Epidermal melanocyte (primary cell): ENCODE results near the gene POLN.
"Not testable (repeated sequence)": the region's sequence is repeated elsewhere in the genome, so short reads cannot be mapped to it uniquely, and the experiment has no call there.

Experiments
- DNase-seq: peaks from one replicate; pipeline ENCODE4 v3.0.0; 2011; ENCODE audit warnings: low spot score; ENCODE audit not compliant: insufficient read length

The POLN gene

GRCh38 chr4:2251795-2252529 is 10.0 kb upstream of the POLN start:
- no peak for DNase-seq

DNA sequence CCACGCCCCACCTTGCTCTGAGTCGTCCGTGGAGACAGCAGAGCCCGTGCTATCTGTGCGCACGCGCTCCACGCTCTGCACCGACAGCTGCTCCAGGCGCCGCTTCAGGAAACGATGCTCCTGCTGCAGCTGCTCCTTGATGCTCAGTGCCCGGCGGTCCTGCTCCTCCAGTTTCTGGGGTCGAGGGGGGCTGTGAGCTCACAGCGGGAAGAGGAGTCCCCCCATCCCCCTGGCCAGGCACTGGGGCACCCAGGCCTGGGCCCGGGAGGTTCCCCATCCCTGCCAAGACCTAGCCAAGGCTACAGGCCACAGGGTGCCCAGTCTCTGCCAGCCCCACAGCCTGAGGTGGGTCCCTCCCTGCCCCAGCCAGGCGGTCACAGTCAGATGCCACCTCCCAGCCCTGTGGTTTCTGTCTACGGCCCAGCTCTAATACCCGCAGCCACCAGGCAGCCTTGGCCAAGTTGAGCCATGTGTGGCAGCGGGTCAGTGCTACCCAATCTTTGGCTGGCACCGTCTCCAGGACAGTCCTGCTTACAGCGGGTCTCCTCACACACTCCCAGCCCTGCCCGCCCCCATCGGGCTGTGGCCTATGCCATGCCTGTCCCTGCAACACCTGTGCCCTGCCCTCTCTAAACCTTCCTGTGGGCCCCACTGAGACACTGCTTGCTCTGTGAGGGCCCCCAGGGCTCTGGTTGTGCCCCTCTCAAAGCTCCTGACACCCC is 9.3 kb upstream of the POLN start:
- DNase-seq = no peak

- no peak for DNase-seq
These were observed 8.6 kb upstream of the POLN start for GRCh38 chr4:2250357-2251072.

DNA sequence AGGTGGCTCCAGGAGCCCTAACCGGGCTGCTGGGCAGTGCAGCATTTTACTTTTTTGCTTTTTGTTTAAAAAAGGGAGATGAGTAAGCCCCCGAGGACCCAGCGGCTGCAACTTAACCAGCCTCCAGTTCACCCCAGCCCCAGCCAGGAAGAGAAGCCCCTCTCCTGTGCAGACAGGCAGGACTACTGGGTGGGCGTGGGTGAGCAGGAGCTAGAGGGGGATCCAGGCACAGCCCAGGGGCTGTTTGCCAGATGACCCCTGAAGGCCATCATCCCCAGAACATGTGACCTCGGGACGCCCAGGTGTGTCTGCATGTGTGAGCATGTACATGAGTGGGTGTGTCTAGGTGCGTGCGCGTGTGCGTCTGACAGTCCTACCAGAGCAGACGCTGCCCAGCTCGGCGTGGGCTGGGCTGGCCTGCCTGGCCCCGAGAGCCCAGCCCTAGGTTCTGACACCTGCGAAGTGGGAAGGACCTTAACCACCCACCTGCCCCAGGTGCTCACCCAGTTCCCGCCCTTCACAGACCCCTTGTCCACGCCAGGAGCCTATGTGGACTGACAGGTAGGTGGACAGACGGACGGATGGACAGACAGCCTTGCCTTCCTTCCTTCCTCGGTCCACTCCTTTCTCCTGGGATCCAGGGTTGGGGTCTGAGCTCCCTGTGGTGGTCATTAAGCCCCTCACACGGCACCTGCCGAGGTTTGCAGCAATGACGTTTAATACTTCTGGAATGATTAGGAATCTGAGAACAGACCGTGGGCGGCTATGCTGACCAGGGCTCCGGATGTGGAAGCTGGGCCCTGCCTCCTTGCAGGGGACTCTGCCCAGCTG is 7.8 kb upstream of the POLN start:
- DNase-seq = no peak

- no peak for DNase-seq
These were observed 6.9 kb upstream of the POLN start for GRCh38 chr4:2248821-2249261.

- no peak for DNase-seq
These were observed 6.3 kb upstream of the POLN start for GRCh38 chr4:2248044-2248780.

- no peak for DNase-seq
These were observed 5.5 kb upstream of the POLN start for GRCh38 chr4:2247128-2248043.

GRCh38 chr4:2246384-2247127 is 4.6 kb upstream of the POLN start:
- DNase-seq = no peak

DNA sequence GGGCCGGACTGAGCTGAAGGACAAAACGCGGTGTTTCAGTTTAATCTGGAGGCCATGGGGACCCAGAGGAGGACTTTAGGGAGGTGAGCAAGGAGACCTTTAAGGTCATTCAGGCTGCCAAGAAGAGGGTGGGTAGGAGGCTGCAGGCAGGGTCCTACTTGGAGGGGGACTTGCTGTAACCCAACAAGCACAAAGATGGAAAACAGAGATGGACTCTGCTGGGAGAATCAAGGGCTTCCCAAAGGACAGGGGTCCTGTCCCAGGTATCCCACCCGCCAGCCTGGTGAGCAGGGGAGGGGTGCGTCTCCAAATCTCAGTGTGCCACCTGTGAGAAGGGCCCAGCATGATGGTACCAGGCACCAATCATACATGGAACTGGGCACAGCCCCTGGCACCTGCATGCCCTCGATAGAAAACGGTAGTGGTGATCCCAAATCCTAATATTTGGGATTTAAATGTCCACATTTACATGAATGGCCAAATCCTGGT is 3.9 kb upstream of the POLN start:
- DNase-seq = no peak

DNA sequence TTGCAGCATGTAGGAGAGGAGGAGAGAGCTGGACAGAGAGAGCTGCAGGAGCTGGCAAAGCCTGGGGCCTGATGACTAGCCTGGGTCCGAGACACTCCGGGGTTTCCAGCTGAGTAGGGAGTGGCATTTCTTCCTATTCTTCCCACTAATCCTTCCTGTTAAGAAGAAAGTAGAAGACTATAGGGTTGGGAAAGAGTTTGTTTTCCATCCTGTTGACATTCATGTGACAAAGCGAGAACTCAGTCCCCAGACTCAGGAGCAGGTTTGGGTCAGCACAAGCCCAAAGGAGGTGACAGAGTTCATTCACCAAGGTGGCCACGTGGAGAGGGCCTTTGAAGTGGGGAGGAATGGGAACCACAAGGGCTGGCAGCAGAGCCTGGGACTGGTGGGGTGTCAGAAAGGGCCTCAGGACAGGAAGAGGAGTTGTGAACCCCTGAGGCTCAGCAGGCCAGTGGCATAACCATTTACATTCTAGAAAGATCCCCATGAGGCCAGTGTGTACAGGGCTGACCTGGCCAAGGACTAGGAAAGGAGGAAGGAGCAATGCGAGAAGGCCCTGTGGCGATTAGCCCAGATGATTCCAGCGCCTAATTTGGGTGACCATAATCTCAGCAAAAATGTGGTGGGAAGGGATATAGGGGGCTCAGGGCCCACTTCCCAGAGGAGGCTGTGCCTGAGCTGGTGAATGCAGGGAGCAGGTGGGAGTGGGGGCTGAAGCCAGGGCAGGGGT is 3.3 kb upstream of the POLN start:
- no peak for DNase-seq

- peak; percentile 84 for DNase-seq
These were observed 1.9 kb upstream of the POLN start for GRCh38 chr4:2243681-2244380.

- DNase-seq = no peak
These were observed 918 bp downstream of the POLN start for GRCh38 chr4:2241003-2241402.

GRCh38 chr4:2236944-2237666 is 4.8 kb downstream of the POLN start:
- DNase-seq = no peak

- DNase-seq = no peak
These were observed 10.8 kb downstream of the POLN start for GRCh38 chr4:2231082-2231481.

- DNase-seq = no peak
These were observed 15.7 kb downstream of the POLN start for GRCh38 chr4:2226261-2226660.

GRCh38 chr4:2222838-2223237 is 19.1 kb downstream of the POLN start:
- DNase-seq = no peak

DNA sequence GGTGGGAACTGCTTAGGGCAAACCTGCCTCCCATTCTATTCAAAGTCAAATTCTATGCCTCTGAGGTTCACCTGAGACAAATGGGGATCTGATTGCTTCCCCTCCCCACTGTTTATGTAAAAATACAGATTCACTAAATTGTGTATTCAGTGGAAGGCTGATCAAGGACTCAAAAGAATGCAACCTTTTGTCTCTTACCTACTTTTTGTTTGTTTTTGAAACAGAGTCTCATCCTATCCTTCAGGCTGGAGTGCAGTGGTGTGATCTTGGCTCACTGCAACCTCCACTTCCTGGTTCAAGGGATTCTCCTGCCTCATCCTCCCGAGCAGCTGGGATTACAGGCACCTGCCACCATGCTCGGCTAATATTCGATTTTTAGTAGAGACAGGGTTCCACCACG is 20.5 kb downstream of the POLN start:
- DNase-seq = not testable (repeated sequence)
